CD8-positive, alpha-beta memory T cell (primary cell): ENCODE results near the gene C1orf52. TPM values are rescaled to one million over a fixed set of nuclear protein-coding genes. Genes with fewer than 3 reads are reported as not detected.
A peak's percentile ranks its signal among the peaks of the same experiment; 100 is the strongest.

ENCODE experiments used
- CTCF ChIA-PET: fragments of 350-600 bp; sonication (Branson Sonifier 250); formaldehyde crosslinking; loops from one replicate; lab custom pipeline; 2021; ENCODE audit warnings: antibody characterized with exemption; lab: Charles Lee
- POLR2A ChIA-PET: fragments of 350-600 bp; sonication (Branson Sonifier 250); formaldehyde crosslinking; loops from one replicate; lab custom pipeline; 2021; ENCODE audit warnings: antibody characterized with exemption; lab: Charles Lee
- DNase-seq, 5 donors: peaks; one replicate each; pipeline versions ENCODE4 v3.0.0 to v3.0.0-alpha.2; 2020 to 2022; ENCODE audit warnings: mixed read lengths in 1 of 5
- H3K27ac ChIP-seq: one replicate; pipeline ENCODE4 v1.7.0; 2013; ENCODE audit warnings: low read depth, mild to moderate bottlenecking, low read length, moderate library complexity
- H3K27me3 ChIP-seq: 2 replicates; pipeline ENCODE4 v1.7.0; 2013; ENCODE audit warnings: low read length, mild to moderate bottlenecking; ENCODE audit not compliant: insufficient read depth, poor library complexity, severe bottlenecking
- H3K36me3 ChIP-seq: 2 replicates; pipeline ENCODE4 v1.7.0; 2013; ENCODE audit warnings: mild to moderate bottlenecking, low read length, moderate library complexity; ENCODE audit not compliant: insufficient read depth
- H3K4me1 ChIP-seq: 2 replicates; pipeline ENCODE4 v1.7.0; 2013; ENCODE audit warnings: mild to moderate bottlenecking, low read length, moderate library complexity; ENCODE audit not compliant: insufficient read depth
- H3K4me3 ChIP-seq: 2 replicates; pipeline ENCODE4 v1.7.0; 2013; ENCODE audit warnings: mild to moderate bottlenecking, low read length
- H3K9me3 ChIP-seq: 2 replicates; pipeline ENCODE4 v1.7.0; 2013; ENCODE audit warnings: mild to moderate bottlenecking, low read length
- H3K27ac Mint-ChIP-seq, 8 donors: one replicate each; pipeline ENCODE4 v1.8.0; 2020 to 2021; ENCODE audit warnings: mixed read lengths in 8 of 8, mild to moderate bottlenecking in 6 of 8, inconsistent platforms in 3 of 8, moderate library complexity in 3 of 8
- H3K27me3 Mint-ChIP-seq, 2 donors: one replicate each; pipeline ENCODE4 v1.8.0; 2020 to 2021; ENCODE audit warnings: mixed read lengths in 2 of 2, mild to moderate bottlenecking in 1 of 2, moderate library complexity in 1 of 2
- H3K36me3 Mint-ChIP-seq, 3 donors: one replicate each; pipeline ENCODE4 v1.8.0; 2020 to 2021; ENCODE audit warnings: mixed read lengths in 3 of 3, inconsistent platforms in 1 of 3, mild to moderate bottlenecking in 1 of 3
- H3K4me1 Mint-ChIP-seq, 3 donors: one replicate each; pipeline ENCODE4 v1.8.0; 2020 to 2021; ENCODE audit warnings: mixed read lengths in 3 of 3, inconsistent platforms in 1 of 3, mild to moderate bottlenecking in 1 of 3
- H3K4me3 Mint-ChIP-seq, 7 donors: one replicate each; pipeline ENCODE4 v1.8.0; 2020 to 2021; ENCODE audit warnings: mixed read lengths in 7 of 7, mild to moderate bottlenecking in 6 of 7, moderate library complexity in 4 of 7, inconsistent platforms in 2 of 7
- H3K9me3 Mint-ChIP-seq, 5 donors: one replicate each; pipeline ENCODE4 v1.8.0; 2020 to 2022; ENCODE audit warnings: mixed read lengths in 5 of 5, mild to moderate bottlenecking in 3 of 5, moderate library complexity in 2 of 5, inconsistent platforms in 1 of 5
- polyA plus RNA-seq: library from polyadenylated mRNA; unstranded; fragments of 300-500 nt; fragmentation: Illumina TruSeq; gene quantifications from one replicate; pipeline ENCODE4 v1.2.3, GENCODE V29; 2021
- total RNA-seq, 2 experiments: library from RNA; stranded (reverse); gene quantifications; one replicate each; pipeline ENCODE4 v1.2.3, GENCODE V29; 2021

Gene C1orf52
- total and polyA plus RNA-seq, 3 experiments from 2014 or later = 22.1 to 29.3 (median 27.7) TPM

DNA sequence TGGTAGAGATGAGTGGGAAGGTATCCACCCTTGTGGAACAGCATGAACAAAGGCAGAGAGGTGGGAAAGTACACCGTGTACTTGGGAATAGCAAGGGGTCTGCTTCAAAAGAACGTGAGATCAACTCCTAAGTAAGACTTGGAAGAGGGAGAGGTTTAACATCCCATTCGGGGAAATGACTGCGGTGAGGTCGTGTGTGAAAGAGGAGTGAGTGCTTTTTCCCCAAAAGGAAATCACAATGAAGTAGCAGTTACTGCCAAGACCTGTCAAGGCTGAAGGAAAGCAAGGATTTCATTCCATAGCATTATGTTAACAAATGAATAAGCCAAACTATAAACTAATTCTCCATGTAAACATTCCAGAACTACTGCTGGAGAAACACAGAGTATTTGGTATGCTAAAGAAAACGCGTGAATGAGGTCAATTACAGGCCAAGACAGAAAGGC is 38.7 kb downstream of the C1orf52 start:
- no peaks in the 10 kb centered on the region for H3K4me1 Mint-ChIP-seq
- Histone ChIP-seq H3K36me3 (no peaks in the 10 kb centered on the region), H3K4me1 (no peaks in the 10 kb centered on the region), H3K9me3 (no peaks in the 10 kb centered on the region), H3K27me3 (no peaks in the 10 kb centered on the region), H3K4me3 (no peak overlapping the region), H3K27ac (no peak overlapping the region)
- DNase-seq = no peak
- H3K27ac Mint-ChIP-seq = no peak overlapping the region
- ChIA-PET CTCF (no interaction called here), POLR2A (no interaction called here)
- no peak overlapping the region for H3K4me3 Mint-ChIP-seq
- H3K36me3 Mint-ChIP-seq = no peaks in the 10 kb centered on the region
- peaks cover 0 to 2% (median 0%) of the 10 kb centered on the region in 5 donors for H3K9me3 Mint-ChIP-seq
- peaks cover 26 to 32% of the 10 kb centered on the region in 2 donors for H3K27me3 Mint-ChIP-seq

GRCh38 chr1:85219853-85220610 is 39.4 kb downstream of the C1orf52 start:
- no peak overlapping the region for H3K4me3 ChIP-seq
- ChIA-PET POLR2A (no interaction called here), CTCF (no interaction called here)
- no peaks in the 10 kb centered on the region for H3K4me1 ChIP-seq
- Mint-ChIP-seq H3K27me3 (peaks cover 26 to 36% of the 10 kb centered on the region in 2 donors), H3K27ac (no peak overlapping the region), H3K36me3 (no peaks in the 10 kb centered on the region), H3K4me3 (no peak overlapping the region), H3K4me1 (no peaks in the 10 kb centered on the region), H3K9me3 (peaks cover 0 to 2% (median 0%) of the 10 kb centered on the region in 5 donors)
- no peaks in the 10 kb centered on the region for H3K9me3 ChIP-seq
- H3K27ac ChIP-seq = no peak overlapping the region
- no peak for DNase-seq
- H3K27me3 ChIP-seq = no peaks in the 10 kb centered on the region
- H3K36me3 ChIP-seq = no peaks in the 10 kb centered on the region

DNA sequence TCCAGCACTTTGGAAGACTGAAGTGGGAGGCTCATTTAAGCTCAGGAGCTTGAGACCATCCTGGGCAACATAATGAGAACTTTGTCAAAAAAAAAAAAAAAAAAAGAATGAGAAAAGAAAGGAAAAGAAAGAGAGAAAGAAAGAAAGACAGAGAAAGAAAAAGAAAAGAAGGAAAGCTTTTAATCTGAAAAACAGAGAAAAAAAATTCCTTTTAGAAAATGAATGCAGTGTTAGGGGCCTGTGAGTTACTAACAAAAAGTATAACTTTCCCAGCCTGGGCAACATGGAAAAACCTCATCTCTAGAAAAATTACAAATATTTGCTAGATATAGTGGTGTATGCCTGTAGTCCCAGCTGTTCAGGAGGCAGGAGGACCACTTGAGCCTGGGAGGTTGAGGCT is 42.8 kb downstream of the C1orf52 start:
- Mint-ChIP-seq H3K4me1 (no peaks in the 10 kb centered on the region), H3K4me3 (no peak overlapping the region), H3K27me3 (peaks cover 22 to 55% of the 10 kb centered on the region in 2 donors), H3K9me3 (peaks cover 0 to 2% (median 0%) of the 10 kb centered on the region in 5 donors), H3K36me3 (no peaks in the 10 kb centered on the region), H3K27ac (no peak overlapping the region)
- H3K4me3 ChIP-seq = no peak overlapping the region
- H3K9me3 ChIP-seq = no peaks in the 10 kb centered on the region
- no peaks in the 10 kb centered on the region for H3K36me3 ChIP-seq
- no peak for DNase-seq
- ChIA-PET CTCF (no interaction called here), POLR2A (no interaction called here)
- no peaks in the 10 kb centered on the region for H3K4me1 ChIP-seq
- H3K27me3 ChIP-seq = no peaks in the 10 kb centered on the region
- no peak overlapping the region for H3K27ac ChIP-seq

DNA sequence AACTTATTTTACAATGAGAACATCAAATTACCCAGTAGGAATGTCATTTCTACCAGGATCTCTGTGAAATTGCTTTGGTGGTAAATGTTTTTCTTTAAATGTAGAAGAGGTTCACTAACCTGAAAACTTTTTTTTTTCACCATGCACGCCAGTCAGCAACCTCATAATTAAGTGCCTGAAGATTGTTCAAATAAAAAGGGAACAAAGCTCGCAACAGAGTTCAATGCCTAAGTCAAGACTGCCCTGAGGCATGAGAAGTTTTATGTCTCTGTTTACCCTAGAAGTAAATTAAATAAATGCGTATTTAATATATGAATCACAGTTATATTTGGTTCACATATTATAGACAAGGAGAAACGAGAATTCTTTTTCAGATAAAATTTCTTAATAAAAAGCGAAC is 44.8 kb downstream of the C1orf52 start:
- peaks cover 20 to 60% of the 10 kb centered on the region in 2 donors for H3K27me3 Mint-ChIP-seq
- no peaks in the 10 kb centered on the region for H3K36me3 Mint-ChIP-seq
- Histone ChIP-seq H3K9me3 (no peaks in the 10 kb centered on the region), H3K4me3 (no peak overlapping the region), H3K36me3 (no peaks in the 10 kb centered on the region), H3K27me3 (no peaks in the 10 kb centered on the region), H3K4me1 (no peaks in the 10 kb centered on the region), H3K27ac (no peak overlapping the region)
- ChIA-PET POLR2A (no interaction called here), CTCF (no interaction called here)
- no peak overlapping the region for H3K27ac Mint-ChIP-seq
- peaks cover 0 to 2% (median 0%) of the 10 kb centered on the region in 5 donors for H3K9me3 Mint-ChIP-seq
- DNase-seq = no peak
- no peaks in the 10 kb centered on the region for H3K4me1 Mint-ChIP-seq
- H3K4me3 Mint-ChIP-seq = no peak overlapping the region

DNA sequence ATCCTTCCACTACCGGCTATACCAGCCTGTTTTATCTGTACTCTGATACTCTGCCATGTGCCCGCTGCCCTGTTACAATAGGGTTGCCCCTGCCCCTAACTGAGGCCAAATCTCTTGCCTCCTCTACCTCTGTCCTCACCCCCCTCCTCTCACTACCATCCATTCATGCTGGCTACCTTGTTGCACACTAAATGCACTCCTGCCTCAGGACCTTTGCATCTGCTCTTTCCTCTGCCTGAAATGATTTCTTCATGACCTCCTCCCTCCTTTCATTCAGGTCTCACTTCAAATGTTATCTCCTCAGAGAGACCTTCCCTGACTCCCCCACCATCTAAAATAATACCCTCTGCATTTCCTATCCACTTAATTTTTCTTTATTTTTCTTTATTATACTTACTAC is 51.0 kb downstream of the C1orf52 start:
- no peaks in the 10 kb centered on the region for H3K4me1 Mint-ChIP-seq
- Histone ChIP-seq H3K27ac (no peak overlapping the region), H3K4me1 (no peaks in the 10 kb centered on the region), H3K27me3 (peaks cover 7% of the 10 kb centered on the region), H3K9me3 (no peaks in the 10 kb centered on the region), H3K36me3 (no peaks in the 10 kb centered on the region), H3K4me3 (no peak overlapping the region)
- no peak overlapping the region for H3K27ac Mint-ChIP-seq
- no peak overlapping the region for H3K4me3 Mint-ChIP-seq
- H3K27me3 Mint-ChIP-seq = peaks cover 20 to 62% of the 10 kb centered on the region in 2 donors
- POLR2A ChIA-PET = no interaction called here
- DNase-seq = no peak
- no peaks in the 10 kb centered on the region for H3K36me3 Mint-ChIP-seq
- no peaks in the 10 kb centered on the region for H3K9me3 Mint-ChIP-seq
- CTCF ChIA-PET = no interaction called here

DNA sequence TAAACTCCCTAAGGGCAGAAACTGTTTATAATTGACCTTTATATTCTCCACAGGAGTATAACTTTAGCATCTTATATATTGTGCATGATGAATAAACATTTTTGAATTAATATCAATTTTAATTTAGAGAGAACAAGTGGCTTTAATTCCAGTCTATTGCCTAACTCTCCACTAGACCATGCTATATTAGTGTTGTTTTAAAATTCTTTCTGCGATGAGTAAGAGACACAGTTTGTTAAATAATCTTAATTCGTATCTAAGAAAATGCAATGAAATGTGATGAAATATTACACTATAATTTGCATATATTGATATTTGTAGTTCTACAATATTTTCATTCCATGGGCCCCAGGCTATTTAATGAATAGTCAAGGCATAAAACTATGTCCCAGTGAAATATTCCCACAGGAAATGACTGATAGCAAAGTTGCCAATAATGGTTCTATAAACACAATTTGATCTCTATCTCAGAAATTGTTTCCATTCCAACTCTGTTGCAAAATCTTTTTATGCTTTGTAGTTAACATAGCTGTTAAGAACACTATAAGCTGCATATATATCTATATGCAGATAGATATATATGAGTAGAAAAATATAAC is 55.8 kb downstream of the C1orf52 start:
- Histone ChIP-seq H3K36me3 (no peaks in the 10 kb centered on the region), H3K27me3 (peaks cover 7% of the 10 kb centered on the region), H3K9me3 (no peaks in the 10 kb centered on the region), H3K4me1 (peaks cover 14% of the 10 kb centered on the region), H3K27ac (no peak overlapping the region), H3K4me3 (no peak overlapping the region)
- ChIA-PET POLR2A (no interaction called here), CTCF (no interaction called here)
- Mint-ChIP-seq H3K4me1 (peaks cover 20 to 26% (median 25%) of the 10 kb centered on the region in 3 donors), H3K4me3 (peak overlapping the region in 1 of 7 donors; percentile 100), H3K27me3 (peaks cover 22 to 34% of the 10 kb centered on the region in 2 donors), H3K36me3 (peaks cover 0 to 9% (median 0%) of the 10 kb centered on the region in 3 donors), H3K9me3 (no peaks in the 10 kb centered on the region), H3K27ac (no peak overlapping the region)
- DNase-seq = no peak

- H3K27me3 ChIP-seq = peaks cover 7% of the 10 kb centered on the region
- H3K9me3 ChIP-seq = no peaks in the 10 kb centered on the region
- H3K4me3 Mint-ChIP-seq = peak overlapping the region in 1 of 7 donors; percentile 100
- H3K9me3 Mint-ChIP-seq = no peaks in the 10 kb centered on the region
- peaks cover 22 to 35% (median 33%) of the 10 kb centered on the region in 3 donors for H3K4me1 Mint-ChIP-seq
- H3K36me3 ChIP-seq = no peaks in the 10 kb centered on the region
- peaks cover 18 to 26% of the 10 kb centered on the region in 2 donors for H3K27me3 Mint-ChIP-seq
- ChIA-PET POLR2A (no interaction called here), CTCF (no interaction called here)
- no peak for DNase-seq
- H3K36me3 Mint-ChIP-seq = peaks cover 0 to 9% (median 0%) of the 10 kb centered on the region in 3 donors
- peaks cover 14% of the 10 kb centered on the region for H3K4me1 ChIP-seq
- no peak overlapping the region for H3K4me3 ChIP-seq
- peak overlapping the region in 2 of 8 donors; percentile 33 to 96 for H3K27ac Mint-ChIP-seq
- no peak overlapping the region for H3K27ac ChIP-seq
Measured at GRCh38 chr1:85202864-85203255, 56.6 kb downstream of the C1orf52 start.
